Left renal pelvis (tissue), 4 donors: ENCODE results near the gene CHST11. TPM values are rescaled to one million over a fixed set of nuclear protein-coding genes. Genes with fewer than 3 reads are reported as not detected.

Source experiments
- DNase-seq, 4 donors: peaks; one replicate each; pipeline ENCODE4 v3.0.0-alpha.2; 2013; ENCODE audit warnings: low read depth in 4 of 4, low spot score in 3 of 4
- polyA plus RNA-seq, 4 donors: library from polyadenylated mRNA; unstranded; fragments of 120-200 nt; gene quantifications; one replicate each; pipeline ENCODE4 v1.2.1, GENCODE V29; 2013; ENCODE audit not compliant: insufficient read length in 4 of 4

CHST11 gene
- polyA plus RNA-seq, 4 donors, result 4.1 to 7.7 (median 6.9) TPM

GRCh38 chr12:104615048-104615561, 158.4 kb downstream of the CHST11 start:
- DNase-seq, result no peak

- no peak for DNase-seq
Measured at GRCh38 chr12:104618691-104619090, 161.9 kb downstream of the CHST11 start.

GRCh38 chr12:104619305-104619704, 162.6 kb downstream of the CHST11 start:
- no peak for DNase-seq

- DNase-seq, result no peak
Measured at GRCh38 chr12:104620837-104621531, 164.2 kb downstream of the CHST11 start.

- DNase-seq, result no peak
Measured at GRCh38 chr12:104622928-104623327, 166.2 kb downstream of the CHST11 start.

GRCh38 chr12:104623883-104624282, 167.1 kb downstream of the CHST11 start:
- DNase-seq, result no peak

GRCh38 chr12:104624529-104624928, 167.8 kb downstream of the CHST11 start:
- DNase-seq, result no peak

GRCh38 chr12:104626069-104626837, 169.5 kb downstream of the CHST11 start:
- DNase-seq, result no peak

- no peak for DNase-seq
Measured at GRCh38 chr12:104627231-104627989, 170.7 kb downstream of the CHST11 start.

GRCh38 chr12:104627990-104628830, 171.5 kb downstream of the CHST11 start:
- no peak for DNase-seq

- no peak for DNase-seq
Measured at GRCh38 chr12:104628831-104629135, 172.0 kb downstream of the CHST11 start.

- no peak for DNase-seq
Measured at GRCh38 chr12:104630230-104630670, 173.5 kb downstream of the CHST11 start.

- DNase-seq, result no peak
Measured at GRCh38 chr12:104631867-104632266, 175.1 kb downstream of the CHST11 start.

GRCh38 chr12:104632724-104633201, 176.0 kb downstream of the CHST11 start:
- no peak for DNase-seq

GRCh38 chr12:104634044-104634443, 177.3 kb downstream of the CHST11 start:
- no peak for DNase-seq

GRCh38 chr12:104634852-104635251, 178.1 kb downstream of the CHST11 start:
- DNase-seq, result no peak

- DNase-seq, result no peak
Measured at GRCh38 chr12:104635607-104636343, 179.0 kb downstream of the CHST11 start.

- no peak for DNase-seq
Measured at GRCh38 chr12:104636496-104636895, 179.7 kb downstream of the CHST11 start.

- no peak for DNase-seq
Measured at GRCh38 chr12:104637604-104638003, 180.9 kb downstream of the CHST11 start.
